ENCODE results near the gene RBKS. TPM values are rescaled to one million over a fixed set of nuclear protein-coding genes. Genes with fewer than 3 reads are reported as not detected.

The RBKS gene
- total RNA-seq, 1 experiment from 2014 or later: 1.7 TPM

GRCh38 chr2:27754831-27755230, 135.4 kb downstream of the RBKS start:
- TF ChIP-seq SMAD3 (CRISPR knock-in tag; IDR thresholded peaks at IDR 0.05; ENCODE audit: borderline replicate concordance) (no peak), ZNF263 (CRISPR knock-in tag; IDR thresholded peaks at IDR 0.05; ENCODE audit: low read depth) (no peak), FOXJ3 (CRISPR knock-in tag; IDR thresholded peaks at IDR 0.05; ENCODE audit: borderline replicate concordance) (no peak), HMGXB4 (CRISPR knock-in tag; IDR thresholded peaks at IDR 0.05) (no peak), E2F4 (CRISPR knock-in tag; IDR thresholded peaks at IDR 0.05; ENCODE audit: borderline replicate concordance, low read depth) (no peak), IRF1 (CRISPR knock-in tag; IDR thresholded peaks at IDR 0.05) (no peak), ZBTB43 (CRISPR knock-in tag; IDR thresholded peaks at IDR 0.05) (no peak), TEAD4 (CRISPR knock-in tag; IDR thresholded peaks at IDR 0.05) (no peak), STAT6 (CRISPR knock-in tag; conservative IDR thresholded peaks at IDR 0.05; ENCODE audit: low read depth) (no peak), ATF3 (CRISPR knock-in tag; conservative IDR thresholded peaks at IDR 0.05) (no peak), FOXP4 (CRISPR knock-in tag; IDR thresholded peaks at IDR 0.05) (no peak)
- no peak overlapping the region for H3K4me3 Mint-ChIP-seq
- no peak overlapping the region for H3K27ac Mint-ChIP-seq
- ChIA-PET POLR2A (interaction anchor here (0.6 to 1.0 kb wide), 2 partner anchors 38 to 641 kb away, joined by 3 to 6 read pairs; no protein-coding TSS in a partner anchor), CTCF (interaction anchor here (0.7 to 4.8 kb wide), 9 partner anchors 10 to 697 kb away, joined by 3 to 72 read pairs (median 4); no protein-coding TSS in a partner anchor)
- peaks cover 2% of the 10 kb centered on the region; the same call in 1 of the 2 replicates for H3K36me3 Mint-ChIP-seq
- no peaks in the 10 kb centered on the region for H3K9me3 Mint-ChIP-seq
- ATAC-seq (no peak), DNase-seq (ENCODE audit: low spot score) (no peak)
- peaks cover 25% of the 10 kb centered on the region for H3K4me1 Mint-ChIP-seq
- no peaks in the 10 kb centered on the region for H3K27me3 Mint-ChIP-seq (ENCODE audit: low read depth)

- CTCF ChIA-PET: interaction anchor here (0.7 to 4.8 kb wide), 17 partner anchors 9 to 735 kb away, joined by 3 to 72 read pairs (median 4); partner anchors contain the start of gene RBKS
- POLR2A ChIA-PET: interaction anchor here (0.6 to 2.1 kb wide), 4 partner anchors 18 to 642 kb away, joined by 3 to 15 read pairs (median 8); no protein-coding TSS in a partner anchor
- peak; percentile 87 for ATAC-seq
- Mint-ChIP-seq H3K27ac (no peak overlapping the region), H3K4me3 (peak overlapping the region; percentile 75; the same call in 1 of the 2 replicates), H3K36me3 (peaks cover 2% of the 10 kb centered on the region; the same call in 1 of the 2 replicates), H3K4me1 (peaks cover 25% of the 10 kb centered on the region), H3K27me3 (ENCODE audit: low read depth) (no peaks in the 10 kb centered on the region), H3K9me3 (peaks cover 6% of the 10 kb centered on the region; the same call in 1 of the 2 replicates)
- peak; percentile 93 for DNase-seq (ENCODE audit: low spot score)
- TF ChIP-seq CTCF (IDR thresholded peaks at IDR 0.05) (peak; percentile 85), GABPB1 (CRISPR knock-in tag; IDR thresholded peaks at IDR 0.05) (peak; percentile 52; the same call in 1 of the 2 replicates), ETV6 (CRISPR knock-in tag; IDR thresholded peaks at IDR 0.05) (0 out of 2 replicates have a peak, but pooled peaks have one; percentile 31), HMGXB4 (CRISPR knock-in tag; IDR thresholded peaks at IDR 0.05) (0 out of 2 replicates have a peak, but pooled peaks have one; percentile 34), ATF1 (CRISPR knock-in tag; IDR thresholded peaks at IDR 0.05) (no peak)
These were observed 136.0 kb downstream of the RBKS start for GRCh38 chr2:27754138-27754588.

Measured in WTC11 (cell line).